Right atrium auricular region (tissue), 2 donors: ENCODE measurements around the gene DHRS12. TPM values are rescaled to one million over a fixed set of nuclear protein-coding genes. Genes with fewer than 3 reads are reported as not detected.

ENCODE experiments used
- DNase-seq: peaks from one replicate; pipeline ENCODE4 v3.0.0-alpha.2; 2019; ENCODE audit warnings: low spot score
- H3K27ac ChIP-seq, 2 donors: fragments of 200-600 bp; sonication (generic); 1 replicate in 1 of 2; 2 replicates in 1 of 2; pipeline ENCODE4 v1.5.1; 2016 to 2019
- H3K27me3 ChIP-seq, 2 donors: fragments of 200-600 bp; sonication (generic); one replicate each; pipeline versions ENCODE4 v1.5.1 to v1.6.0; 2017 to 2019
- H3K36me3 ChIP-seq: fragments of 200-600 bp; sonication (generic); one replicate; pipeline ENCODE4 v1.5.1; 2016
- H3K4me1 ChIP-seq, 2 donors: fragments of 200-600 bp; sonication (generic); one replicate each; pipeline versions ENCODE4 v1.5.1 to v1.6.0; 2017 to 2019
- H3K4me3 ChIP-seq, 2 donors: fragments of 200-600 bp; sonication (generic); 1 replicate in 1 of 2; 2 replicates in 1 of 2; pipeline ENCODE4 v1.5.1; 2017 to 2019; ENCODE audit warnings: mild to moderate bottlenecking in 1 of 2, moderate library complexity in 1 of 2
- H3K9me3 ChIP-seq, 2 donors: fragments of 200-600 bp; sonication (generic); one replicate each; pipeline ENCODE4 v1.5.1; 2019
- total RNA-seq, 2 donors: library from RNA; depleted of rRNA; stranded (reverse); fragments of >200 nt; gene quantifications; one replicate each; pipeline ENCODE4 v1.1.0, GENCODE V29; 2016
- TF ChIP-seq, protein P1 (sequence below), 2 donors: fragments of 200-600 bp; sonication (generic); IDR thresholded peaks; one replicate each; pipeline ENCODE4 v1.5.1; 2019; ENCODE audit warnings: antibody characterized with exemption in 2 of 2

The DHRS12 gene
- total RNA-seq, 2 donors from 2014 or later = 9.6 to 10.1 TPM

DNA sequence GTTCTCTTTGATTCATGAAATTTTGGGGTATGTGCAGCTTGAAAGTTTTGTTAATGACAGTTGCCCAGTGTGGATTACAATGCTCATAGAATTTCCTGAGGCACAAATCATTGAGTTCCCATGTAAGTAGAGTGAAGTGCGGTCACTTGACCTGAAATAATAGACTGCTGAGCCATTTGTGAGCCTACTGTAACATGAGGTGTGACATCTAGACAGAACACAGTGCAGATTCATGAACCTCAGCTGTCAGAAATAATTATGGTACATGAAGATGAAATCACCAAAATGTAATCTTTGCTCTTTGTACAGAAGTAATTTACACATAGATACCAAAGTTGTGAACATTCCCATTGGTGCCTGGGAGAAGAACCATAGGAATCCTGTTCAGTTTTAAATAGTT, 84.6 kb downstream of the DHRS12 start:
- TF ChIP-seq, protein P1, sequence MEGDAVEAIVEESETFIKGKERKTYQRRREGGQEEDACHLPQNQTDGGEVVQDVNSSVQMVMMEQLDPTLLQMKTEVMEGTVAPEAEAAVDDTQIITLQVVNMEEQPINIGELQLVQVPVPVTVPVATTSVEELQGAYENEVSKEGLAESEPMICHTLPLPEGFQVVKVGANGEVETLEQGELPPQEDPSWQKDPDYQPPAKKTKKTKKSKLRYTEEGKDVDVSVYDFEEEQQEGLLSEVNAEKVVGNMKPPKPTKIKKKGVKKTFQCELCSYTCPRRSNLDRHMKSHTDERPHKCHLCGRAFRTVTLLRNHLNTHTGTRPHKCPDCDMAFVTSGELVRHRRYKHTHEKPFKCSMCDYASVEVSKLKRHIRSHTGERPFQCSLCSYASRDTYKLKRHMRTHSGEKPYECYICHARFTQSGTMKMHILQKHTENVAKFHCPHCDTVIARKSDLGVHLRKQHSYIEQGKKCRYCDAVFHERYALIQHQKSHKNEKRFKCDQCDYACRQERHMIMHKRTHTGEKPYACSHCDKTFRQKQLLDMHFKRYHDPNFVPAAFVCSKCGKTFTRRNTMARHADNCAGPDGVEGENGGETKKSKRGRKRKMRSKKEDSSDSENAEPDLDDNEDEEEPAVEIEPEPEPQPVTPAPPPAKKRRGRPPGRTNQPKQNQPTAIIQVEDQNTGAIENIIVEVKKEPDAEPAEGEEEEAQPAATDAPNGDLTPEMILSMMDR (IDR thresholded peaks at IDR 0.05) = no peak
- no peaks in the 10 kb centered on the region for H3K9me3 ChIP-seq
- H3K4me1 ChIP-seq = peaks cover 0 to 12% of the 10 kb centered on the region in 2 donors
- no peak overlapping the region for H3K4me3 ChIP-seq
- peak overlapping the region in 1 of 2 donors; percentile 10 for H3K27ac ChIP-seq
- no peaks in the 10 kb centered on the region for H3K36me3 ChIP-seq
- H3K27me3 ChIP-seq = no peaks in the 10 kb centered on the region
- no peak for DNase-seq

Other genes starting within 250 kb of the DHRS12 start
- 1 to 10 TPM; 2.3 to 3.8 TPM for gene WDFY2, start 219.7 kb downstream of the DHRS12 start, total RNA-seq
- gene TMEM272, start 41.0 kb upstream of the DHRS12 start, total RNA-seq = 1 to 10 TPM in 1 of 2 donors, under 1 TPM in 1; 0.74 to 1.1 TPM
- not detected for gene CCDC70, start 57.8 kb upstream of the DHRS12 start, total RNA-seq
- gene ATP7B, start 207.3 kb upstream of the DHRS12 start, total RNA-seq = 1 to 10 TPM; 4.3 to 6.5 TPM
- gene ALG11, start 208.2 kb upstream of the DHRS12 start, total RNA-seq = 10 to 100 TPM; 10.5 to 19.2 TPM
- gene UTP14C, start 220.5 kb upstream of the DHRS12 start, total RNA-seq = 10 to 100 TPM; 13.1 to 15.0 TPM